Measurements from ENCODE around the gene NDUFA9. TPM values are rescaled to one million over a fixed set of nuclear protein-coding genes. Genes with fewer than 3 reads are reported as not detected.

NDUFA9 gene
- total RNA-seq, 4 donors from 2014 or later = 22.9 to 61.8 (median 39.4) TPM

GRCh38 chr12:4690760-4691159 lies 41.8 kb downstream of the NDUFA9 start:
- no peak for DNase-seq (ENCODE audit: low spot score in 2 of 2)
- H3K4me3 ChIP-seq (ENCODE audit: low read depth, poor library complexity, severe bottlenecking) = no peak overlapping the region
- 93 to 95% methylated on average over 5 of the region's 5 CpGs for WGBS, 2 donors
- intact Hi-C loops (cut with DNase I; ENCODE audit: low total_unique reads) = no loop called here
- TF ChIP-seq POLR2A (IDR thresholded peaks at IDR 0.05) = no peak
- TF ChIP-seq CTCF (IDR thresholded peaks at IDR 0.05) = no peak

Other genes with a start within 250 kb of the NDUFA9 start
- not detected for gene FGF6, start 203.3 kb upstream of the NDUFA9 start, total RNA-seq
- 1 to 10 TPM in 2 of 4 donors, under 1 TPM in 2; 0.61 to 2.7 (median 1.5) TPM for gene RAD51AP1, start 110.2 kb upstream of the NDUFA9 start, total RNA-seq
- 10 to 100 TPM; 15.5 to 30.5 (median 22.1) TPM for gene DYRK4, start 86.9 kb upstream of the NDUFA9 start, total RNA-seq
- 1 to 10 TPM in 2 of 4 donors, under 1 TPM in 2; 0.61 to 1.4 (median 1.0) TPM for gene AKAP3, start 63 bp upstream of the NDUFA9 start, total RNA-seq
- 1 to 10 TPM in 2 of 4 donors, under 1 TPM in 2; 0.39 to 1.8 (median 0.95) TPM for gene GALNT8, start 71.3 kb downstream of the NDUFA9 start, total RNA-seq